ENCODE measurements around the gene ZNF8. TPM values are rescaled to one million over a fixed set of nuclear protein-coding genes. Genes with fewer than 3 reads are reported as not detected.

Gene ZNF8
- total and polyA plus RNA-seq, 10 donors, result 0.91 to 10.7 (median 7.4) TPM

GRCh38 chr19:58336820-58337219 is 58.1 kb downstream of the ZNF8 start:
- intact Hi-C loops (cut with DNase I; ENCODE audit: low total_unique reads), result no loop called here
- no peak overlapping the region for H3K27ac ChIP-seq
- no peak overlapping the region for H3K4me3 ChIP-seq
- no peaks in the 10 kb centered on the region for H3K4me1 ChIP-seq
- 91 to 99% (median 98%) methylated on average over 4 of the region's 4 CpGs for WGBS, 5 donors
- peaks cover 0 to 8% (median 0%) of the 10 kb centered on the region in 8 donors for H3K9me3 ChIP-seq
- TF ChIP-seq POLR2A (IDR thresholded peaks at IDR 0.05) (no peak), CTCF (IDR thresholded peaks at IDR 0.05 in 8 of 11, conservative IDR thresholded peaks at IDR 0.05 in 3 of 11) (no peak), POLR2AphosphoS5 (IDR thresholded peaks at IDR 0.05) (no peak)
- no peak for DNase-seq
- H3K36me3 ChIP-seq, result peaks cover 0 to 62% (median 30%) of the 10 kb centered on the region in 6 donors
- no peaks in the 10 kb centered on the region for H3K27me3 ChIP-seq (replicated peaks in 1 of 7)

- intact Hi-C loops (cut with DNase I; ENCODE audit: low total_unique reads), result no loop called here
- H3K4me1 ChIP-seq, result no peaks in the 10 kb centered on the region
- TF ChIP-seq CTCF (IDR thresholded peaks at IDR 0.05 in 8 of 11, conservative IDR thresholded peaks at IDR 0.05 in 3 of 11) (no peak), POLR2A (IDR thresholded peaks at IDR 0.05) (no peak), POLR2AphosphoS5 (IDR thresholded peaks at IDR 0.05) (no peak)
- 97 to 99% (median 98%) methylated on average over 10 to 11 of the region's 11 CpGs for WGBS, 5 donors
- peaks cover 0 to 8% (median 0%) of the 10 kb centered on the region in 8 donors for H3K9me3 ChIP-seq
- no peaks in the 10 kb centered on the region for H3K27me3 ChIP-seq (replicated peaks in 1 of 7)
- no peak for DNase-seq
- H3K27ac ChIP-seq, result no peak overlapping the region
- no peak overlapping the region for H3K4me3 ChIP-seq
- peaks cover 0 to 63% (median 30%) of the 10 kb centered on the region in 6 donors for H3K36me3 ChIP-seq
Measured at GRCh38 chr19:58338336-58338735, 59.6 kb downstream of the ZNF8 start.

- peaks cover 0 to 8% (median 0%) of the 10 kb centered on the region in 8 donors for H3K9me3 ChIP-seq
- H3K4me3 ChIP-seq, result no peak overlapping the region
- no peaks in the 10 kb centered on the region for H3K27me3 ChIP-seq (replicated peaks in 1 of 7)
- DNase-seq, result no peak
- intact Hi-C loops (cut with DNase I; ENCODE audit: low total_unique reads), result no loop called here
- H3K36me3 ChIP-seq, result peaks cover 0 to 63% (median 30%) of the 10 kb centered on the region in 6 donors
- H3K4me1 ChIP-seq, result no peaks in the 10 kb centered on the region
- TF ChIP-seq POLR2AphosphoS5 (IDR thresholded peaks at IDR 0.05) (peak in 1 of 3 donors; percentile 44), POLR2A (IDR thresholded peaks at IDR 0.05) (no peak)
- 84 to 88% (median 86%) methylated on average over 29 to 30 of the region's 30 CpGs for WGBS, 5 donors
- no peak overlapping the region for H3K27ac ChIP-seq
Measured at GRCh38 chr19:58338825-58339558, 60.2 kb downstream of the ZNF8 start.

GRCh38 chr19:58345558-58345957 is 66.8 kb downstream of the ZNF8 start:
- H3K27me3 ChIP-seq (replicated peaks in 1 of 7), result peaks cover 0 to 39% (median 2%) of the 10 kb centered on the region in 7 donors
- no peak overlapping the region for H3K4me3 ChIP-seq
- DNase-seq, result no peak
- H3K4me1 ChIP-seq, result peaks cover 0 to 47% (median 32%) of the 10 kb centered on the region in 6 donors
- peaks cover 0 to 15% (median 0%) of the 10 kb centered on the region in 6 donors for H3K36me3 ChIP-seq
- intact Hi-C loops (cut with DNase I; ENCODE audit: low total_unique reads), result no loop called here
- TF ChIP-seq POLR2AphosphoS5 (IDR thresholded peaks at IDR 0.05), result no peak
- H3K9me3 ChIP-seq, result no peaks in the 10 kb centered on the region
- no peak overlapping the region for H3K27ac ChIP-seq
- WGBS, 5 donors, result 76 to 89% (median 80%) methylated on average over 5 of the region's 5 CpGs
